Lung microvascular endothelial cell (primary cell): ENCODE data around the gene IRAK1BP1. TPM values are rescaled to one million over a fixed set of nuclear protein-coding genes. Genes with fewer than 3 reads are reported as not detected.
A peak's percentile ranks its signal among the peaks of the same experiment; 100 is the strongest.
"Not testable (repeated sequence)": the region's sequence is repeated elsewhere in the genome, so short reads cannot be mapped to it uniquely, and the experiment has no call there.

Experiments
- DNase-seq, 2 donors: peaks; one replicate each; pipeline versions ENCODE4 v3.0.0 to v3.0.0-alpha.2; 2010; ENCODE audit warnings: low read depth in 2 of 2
- total RNA-seq: library from RNA; depleted of rRNA; stranded (reverse); fragments of >200 nt; gene quantifications from 2 replicates; pipeline ENCODE4 v1.2.1, GENCODE V29; 2014

IRAK1BP1 gene
- total RNA-seq, 1 donor from 2014 or later = 2.2 TPM

- not testable (repeated sequence) for DNase-seq
Observed at GRCh38 chr6:78889901-78890300, 22.6 kb downstream of the IRAK1BP1 start.

DNA sequence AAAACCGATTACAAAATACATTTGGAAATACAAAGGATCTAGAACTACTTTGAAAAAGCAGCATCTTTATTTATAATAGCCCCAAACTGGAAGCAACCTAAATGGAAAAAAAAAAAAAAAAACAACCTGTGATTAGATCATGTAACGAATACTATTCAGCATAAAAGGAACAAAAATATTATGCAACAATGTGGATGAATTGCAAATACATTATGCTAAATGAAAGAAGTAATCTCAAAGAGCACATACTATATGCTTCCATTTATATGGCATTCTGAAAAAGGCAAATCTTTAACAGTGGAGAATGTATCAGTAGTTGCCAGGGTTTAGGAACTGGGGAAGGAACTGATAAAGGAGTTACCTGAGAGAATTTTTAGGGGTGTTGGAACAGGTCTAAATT is 28.9 kb downstream of the IRAK1BP1 start:
- no peak for DNase-seq

DNA sequence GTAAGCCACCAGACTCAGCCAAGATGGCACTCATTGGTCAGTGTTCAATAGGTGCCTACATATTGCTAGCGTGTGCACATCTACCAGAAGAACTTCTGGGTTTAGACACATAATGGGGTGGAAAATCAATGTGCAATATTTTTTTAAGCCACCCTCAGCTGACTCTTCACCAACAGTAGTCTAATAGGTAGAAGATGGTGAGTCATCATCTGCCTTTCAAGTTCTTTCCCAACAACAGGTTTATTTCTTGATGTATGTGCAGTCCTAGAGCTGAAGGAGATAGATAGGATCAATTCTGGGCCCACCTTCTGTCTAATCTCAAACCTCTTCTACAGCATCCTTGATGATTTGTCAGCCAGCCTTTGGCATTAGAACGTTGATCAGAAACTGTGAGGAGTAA is 41.3 kb downstream of the IRAK1BP1 start:
- DNase-seq = no peak

DNA sequence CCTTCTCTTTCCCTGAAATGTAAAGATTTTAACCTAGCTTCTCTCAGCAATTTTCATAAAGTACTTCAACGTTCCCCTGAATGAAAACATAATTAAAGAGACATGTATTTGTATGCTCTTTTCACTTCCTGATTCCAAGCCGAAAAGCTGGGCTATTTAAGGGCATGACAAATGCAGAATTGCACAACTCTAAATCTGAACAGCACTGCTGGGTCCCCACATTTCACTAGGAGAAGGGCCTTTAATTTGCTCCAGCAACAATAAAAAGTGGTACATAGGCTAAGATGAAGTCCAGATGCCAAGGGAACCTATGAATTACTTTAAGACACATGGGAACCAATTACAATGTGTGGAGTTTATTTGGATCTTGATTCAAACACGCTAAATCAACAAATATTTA is 42.0 kb downstream of the IRAK1BP1 start:
- peak in 1 of 2 donors; percentile 11 for DNase-seq

DNA sequence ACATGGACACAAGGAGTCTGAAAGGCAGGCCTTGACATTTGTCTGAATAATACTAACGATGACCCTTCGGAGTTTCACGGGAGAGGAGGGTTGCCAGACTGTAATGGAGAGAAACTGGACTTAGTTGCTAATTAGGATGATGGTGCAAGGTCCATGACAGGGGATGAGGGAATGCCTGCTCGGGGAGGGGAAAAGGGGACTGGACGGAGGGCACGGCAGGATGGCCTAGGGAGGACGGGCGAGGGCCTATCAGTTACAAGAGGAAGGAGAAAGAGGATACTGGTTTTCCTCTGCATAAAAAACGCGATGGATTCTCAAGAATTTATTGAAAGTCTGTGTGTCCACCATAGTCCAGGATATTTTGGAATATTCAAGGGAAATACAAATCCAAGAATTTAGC is 42.7 kb downstream of the IRAK1BP1 start:
- DNase-seq = no peak

DNA sequence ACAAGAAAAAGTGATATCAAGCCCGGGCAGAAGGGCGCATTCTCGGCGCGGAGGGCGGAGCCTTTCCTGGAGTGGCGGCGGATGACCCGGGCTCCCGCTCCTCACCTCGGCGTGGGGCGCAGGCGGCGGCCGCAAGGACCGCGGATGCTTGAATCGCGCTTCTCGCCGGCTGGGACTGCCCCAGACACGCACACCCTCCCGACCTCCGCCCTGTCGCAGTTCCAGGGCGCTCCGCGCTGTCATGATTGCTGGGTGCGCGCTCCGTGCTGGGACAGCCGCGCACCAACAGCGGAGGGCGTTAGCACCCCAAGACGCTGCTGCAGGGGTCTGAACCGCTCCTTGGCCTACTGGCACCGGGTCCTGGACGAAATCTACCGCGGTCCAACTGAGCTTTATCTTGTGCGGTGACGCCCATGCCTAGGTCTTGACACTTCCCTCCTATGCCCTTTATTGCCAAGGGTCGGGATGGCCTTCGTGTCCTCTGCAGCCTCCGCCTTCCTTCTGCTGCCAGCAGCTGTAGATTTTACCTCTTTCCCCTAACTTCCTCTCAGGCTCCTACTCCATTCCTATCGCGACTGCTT is 43.3 kb downstream of the IRAK1BP1 start:
- peak; percentile 10 to 13 for DNase-seq

- no peak for DNase-seq
Observed at GRCh38 chr6:78911218-78911940, 44.0 kb downstream of the IRAK1BP1 start.

- no peak for DNase-seq
Observed at GRCh38 chr6:78916411-78916810, 49.1 kb downstream of the IRAK1BP1 start.

DNA sequence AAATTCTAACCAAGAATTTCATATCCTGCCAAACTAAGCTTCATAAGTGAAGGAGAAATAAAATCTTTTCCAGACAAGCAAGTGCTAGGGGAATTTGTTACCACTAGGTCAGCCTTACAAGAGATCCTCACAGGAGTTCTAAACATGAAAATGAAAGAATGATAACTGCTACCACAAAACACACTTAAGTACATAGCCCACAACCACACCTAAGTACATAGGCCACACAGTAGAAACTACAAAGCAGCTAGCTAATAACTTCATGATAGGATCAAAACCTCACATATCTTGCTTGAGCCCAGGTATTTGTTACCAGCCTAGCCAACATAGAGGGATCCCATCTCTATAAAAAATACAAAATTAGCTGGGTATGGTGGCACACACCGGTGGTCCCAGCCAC is 50.4 kb downstream of the IRAK1BP1 start:
- no peak for DNase-seq

DNA sequence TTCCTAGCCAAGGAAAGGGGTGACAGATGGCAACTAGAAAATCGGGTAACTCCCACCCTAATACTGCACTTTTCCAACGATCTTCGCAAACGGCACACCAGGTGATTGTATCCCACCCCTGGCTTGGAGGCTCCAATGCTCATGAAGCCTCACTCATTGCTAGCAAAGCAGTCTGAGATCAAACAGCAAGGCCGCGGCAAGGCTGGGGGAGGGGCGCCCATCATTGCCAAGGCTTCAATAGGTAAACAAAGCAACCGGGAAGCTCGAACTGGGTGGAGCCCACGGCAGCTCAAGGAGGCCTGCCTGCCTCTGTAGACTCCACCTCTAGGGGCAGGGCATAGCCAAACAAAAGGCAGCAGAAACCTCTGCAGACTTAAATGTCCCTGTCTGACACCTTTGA is 53.8 kb downstream of the IRAK1BP1 start:
- not testable (repeated sequence) for DNase-seq

DNA sequence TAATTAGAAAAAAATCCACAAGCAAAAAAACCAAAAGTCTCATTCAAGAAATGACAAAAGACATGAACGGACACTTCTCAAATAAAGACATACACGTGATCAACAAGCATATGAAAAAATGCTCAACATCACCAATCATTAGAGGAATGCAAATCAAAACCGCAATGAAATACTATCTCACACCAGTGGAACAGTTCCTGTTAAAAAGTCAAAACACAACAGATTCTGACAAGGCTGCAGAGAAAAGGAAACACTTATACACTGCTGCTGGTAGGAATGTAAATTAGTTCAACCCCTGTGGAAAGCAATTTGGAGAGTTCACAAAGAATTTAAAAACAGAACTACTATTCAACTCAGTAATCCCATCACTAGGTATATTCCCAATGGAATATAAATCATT is 58.0 kb downstream of the IRAK1BP1 start:
- DNase-seq = no peak

GRCh38 chr6:78935553-78935952 is 68.2 kb downstream of the IRAK1BP1 start:
- no peak for DNase-seq

DNA sequence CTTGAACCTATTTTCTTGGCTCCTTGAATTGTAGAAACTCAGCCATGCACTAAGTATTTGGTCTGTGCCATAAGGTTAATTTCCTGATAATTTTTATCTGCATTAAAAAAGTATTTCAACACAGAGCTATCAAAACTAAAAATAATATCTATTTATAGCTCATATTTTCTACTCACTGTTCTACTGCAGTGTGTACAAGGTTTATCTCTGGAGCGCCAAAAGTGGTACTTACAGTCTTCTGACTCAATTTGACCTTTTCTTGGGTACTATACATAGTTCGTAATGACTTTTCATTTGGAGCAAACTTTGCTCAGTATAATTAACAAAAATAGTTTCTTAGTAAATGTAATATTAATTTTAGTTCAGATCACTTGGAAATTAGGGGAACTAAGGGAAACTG is 69.2 kb downstream of the IRAK1BP1 start:
- no peak for DNase-seq

DNA sequence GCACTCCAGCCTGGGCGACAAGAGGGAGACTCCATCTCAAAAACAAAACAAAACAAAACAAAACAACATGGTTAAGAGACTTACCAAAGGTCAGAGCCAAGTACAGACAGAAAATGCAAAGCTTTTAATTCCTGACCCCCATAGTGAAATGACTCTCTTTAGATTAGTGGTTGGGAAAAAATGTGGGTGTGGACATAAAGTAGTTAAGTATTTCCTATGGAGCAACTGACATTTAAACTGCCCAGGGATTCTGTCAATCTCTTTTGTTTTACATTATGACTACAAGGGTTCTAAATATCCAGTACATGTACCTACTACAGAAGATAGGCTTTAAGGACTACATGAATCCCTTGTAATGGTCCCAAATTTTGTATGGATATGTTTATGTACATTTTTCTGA is 75.1 kb downstream of the IRAK1BP1 start:
- no peak for DNase-seq

GRCh38 chr6:78947529-78947928 is 80.2 kb downstream of the IRAK1BP1 start:
- DNase-seq = peak in 1 of 2 donors; percentile 24

- DNase-seq = peak in 1 of 2 donors; percentile 63
Observed at GRCh38 chr6:78947962-78948361, 80.6 kb downstream of the IRAK1BP1 start.

- no peak for DNase-seq
Observed at GRCh38 chr6:78948785-78949184, 81.4 kb downstream of the IRAK1BP1 start.

DNA sequence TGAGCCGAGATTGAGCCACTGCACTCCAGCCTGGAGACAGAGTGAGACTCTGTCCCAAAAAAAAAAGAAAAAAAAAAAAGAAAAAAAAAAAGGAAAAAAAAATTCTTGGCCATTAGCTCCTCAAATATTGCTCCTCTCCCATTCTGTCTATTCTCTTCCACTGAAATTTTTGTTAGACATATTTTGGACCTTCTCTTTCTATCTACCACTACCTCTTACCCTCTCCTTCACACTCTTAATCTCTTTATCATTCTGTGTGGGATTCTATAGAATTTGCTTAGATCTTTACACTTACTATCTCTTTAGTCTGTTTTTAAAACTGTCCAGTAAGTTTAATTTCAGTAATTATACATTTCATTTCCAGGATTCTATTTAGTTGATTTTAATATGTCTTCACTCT is 85.0 kb downstream of the IRAK1BP1 start:
- DNase-seq = no peak

Other genes starting within 250 kb of the IRAK1BP1 start
- 13.3 and 16.1 TPM in 2 replicates for gene PHIP, start 210.7 kb downstream of the IRAK1BP1 start, total RNA-seq